CD4-positive, alpha-beta T cell (primary cell): ENCODE measurements around the gene SLC22A14. TPM values are rescaled to one million over a fixed set of nuclear protein-coding genes. Genes with fewer than 3 reads are reported as not detected.

Source experiments
- ATAC-seq: fragments of 200-7000 bp; cut with Tn5 transposase; one replicate; pipeline ENCODE4 v1.10.0; 2022; ENCODE audit warnings: mild to moderate bottlenecking; ENCODE audit not compliant: poor library complexity
- CTCF ChIA-PET: fragments of 350-600 bp; sonication (Branson Sonifier 250); formaldehyde crosslinking; loops from one replicate; lab custom pipeline; 2021; ENCODE audit warnings: antibody characterized with exemption, inconsistent platforms; lab: Charles Lee
- POLR2A ChIA-PET: fragments of 350-600 bp; sonication (Branson Sonifier 250); formaldehyde crosslinking; loops from one replicate; lab custom pipeline; 2021; ENCODE audit warnings: antibody characterized with exemption, inconsistent platforms; lab: Charles Lee
- DNase-seq, 14 experiments: peaks; one replicate each; pipeline ENCODE4 v3.0.0-alpha.2; 2013 to 2020; ENCODE audit warnings: mixed read lengths in 2 of 14
- H3K27ac ChIP-seq, 2 donors: one replicate each; pipeline versions ENCODE4 v1.5.1 to v1.7.0; 2013; ENCODE audit warnings: low read length in 2 of 2, low read depth in 1 of 2, mild to moderate bottlenecking in 1 of 2
- H3K27me3 ChIP-seq, 2 experiments: 1 replicate in 1 of 2; 2 replicates in 1 of 2; pipeline versions ENCODE4 v1.6.1 to v1.7.0; 2013; ENCODE audit warnings: low read length in 2 of 2, control low read depth in 1 of 2, mild to moderate bottlenecking in 1 of 2, moderate library complexity in 1 of 2; ENCODE audit not compliant: insufficient read depth in 2 of 2, control insufficient read depth in 1 of 2
- H3K36me3 ChIP-seq: one replicate; pipeline ENCODE4 v1.6.1; 2013; ENCODE audit warnings: low read length, control low read depth; ENCODE audit not compliant: insufficient read depth
- H3K4me1 ChIP-seq: one replicate; pipeline ENCODE4 v1.6.1; 2013; ENCODE audit warnings: low read length, control low read depth; ENCODE audit not compliant: insufficient read depth
- H3K4me3 ChIP-seq: one replicate; pipeline ENCODE4 v1.5.1; 2013; ENCODE audit warnings: mild to moderate bottlenecking, low read length, moderate library complexity
- H3K9me3 ChIP-seq, 2 experiments: 1 replicate in 1 of 2; 2 replicates in 1 of 2; pipeline versions ENCODE4 v1.6.1 to v1.7.0; 2013; ENCODE audit warnings: low read length in 2 of 2, mild to moderate bottlenecking in 2 of 2, control low read depth in 1 of 2, moderate library complexity in 1 of 2; ENCODE audit not compliant: control insufficient read depth in 1 of 2, insufficient read depth in 1 of 2
- H3K27ac Mint-ChIP-seq: one replicate; pipeline ENCODE4 v1.8.0; 2020; ENCODE audit warnings: mixed read lengths
- H3K27me3 Mint-ChIP-seq: one replicate; pipeline ENCODE4 v1.8.0; 2021; ENCODE audit warnings: mixed read lengths
- H3K36me3 Mint-ChIP-seq: one replicate; pipeline ENCODE4 v1.8.0; 2021; ENCODE audit warnings: low read depth, mixed read lengths
- H3K4me1 Mint-ChIP-seq: one replicate; pipeline ENCODE4 v1.8.0; 2021; ENCODE audit warnings: low read depth, mixed read lengths
- H3K4me3 Mint-ChIP-seq: one replicate; pipeline ENCODE4 v1.8.0; 2020; ENCODE audit warnings: mild to moderate bottlenecking, mixed read lengths
- H3K9me3 Mint-ChIP-seq: one replicate; pipeline ENCODE4 v1.8.0; 2020; ENCODE audit warnings: mixed read lengths
- intact Hi-C, 2 experiments: fragments of 100-400 bp; cut with DNase I in 1 of 2; cut with micrococcal nuclease in 1 of 2; formaldehyde crosslinking; loops; one replicate each; pipeline versions ENCODE4 v1.15.1 to v1.9.0; 2023 to 2025; cut with DNase I, micrococcal nuclease
- total RNA-seq, 174 experiments: library from RNA in 2 of 174; stranded (reverse) in 2 of 174; gene quantifications; one replicate each; pipeline ENCODE4 v1.2.3 and lab custom pipeline; 2021 to 2026
- TF ChIP-seq, protein P1 (sequence below): fragments of 200-600 bp; IDR thresholded peaks from one replicate; pipeline ENCODE4 v1.8.0; 2022; ENCODE audit warnings: antibody characterized with exemption, mild to moderate bottlenecking

The SLC22A14 gene
- total RNA-seq, 2 experiments from 2014 or later: 0.11 TPM; not detected in 1

DNA sequence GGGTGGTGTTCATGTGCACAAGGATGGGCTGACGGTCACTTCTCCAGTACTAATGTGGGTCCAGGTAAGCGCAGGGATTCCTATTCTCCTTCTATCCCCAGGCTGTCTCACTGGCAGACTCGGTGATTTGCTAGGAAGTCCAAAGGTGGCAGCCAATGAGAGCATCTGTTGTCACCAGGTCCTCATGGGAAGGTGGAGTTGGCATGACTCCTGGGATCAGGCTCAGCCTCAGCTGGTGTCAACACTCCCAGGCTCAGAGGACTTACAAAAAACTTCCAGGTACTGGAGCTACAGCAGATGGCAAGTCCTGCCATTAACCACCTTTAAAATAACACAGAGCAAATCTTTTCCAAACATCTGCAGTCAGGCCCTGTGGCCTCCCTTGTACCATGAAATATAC lies 78.3 kb downstream of the SLC22A14 start:
- ChIA-PET CTCF (no interaction called here), POLR2A (no interaction called here)
- no peak overlapping the region for H3K4me3 Mint-ChIP-seq
- no peak overlapping the region for H3K27ac Mint-ChIP-seq
- Histone ChIP-seq H3K27ac (no peak overlapping the region), H3K36me3 (no peaks in the 10 kb centered on the region), H3K4me3 (no peak overlapping the region), H3K9me3 (no peaks in the 10 kb centered on the region), H3K4me1 (peaks cover 6% of the 10 kb centered on the region), H3K27me3 (no peaks in the 10 kb centered on the region)
- TF ChIP-seq, protein P1, sequence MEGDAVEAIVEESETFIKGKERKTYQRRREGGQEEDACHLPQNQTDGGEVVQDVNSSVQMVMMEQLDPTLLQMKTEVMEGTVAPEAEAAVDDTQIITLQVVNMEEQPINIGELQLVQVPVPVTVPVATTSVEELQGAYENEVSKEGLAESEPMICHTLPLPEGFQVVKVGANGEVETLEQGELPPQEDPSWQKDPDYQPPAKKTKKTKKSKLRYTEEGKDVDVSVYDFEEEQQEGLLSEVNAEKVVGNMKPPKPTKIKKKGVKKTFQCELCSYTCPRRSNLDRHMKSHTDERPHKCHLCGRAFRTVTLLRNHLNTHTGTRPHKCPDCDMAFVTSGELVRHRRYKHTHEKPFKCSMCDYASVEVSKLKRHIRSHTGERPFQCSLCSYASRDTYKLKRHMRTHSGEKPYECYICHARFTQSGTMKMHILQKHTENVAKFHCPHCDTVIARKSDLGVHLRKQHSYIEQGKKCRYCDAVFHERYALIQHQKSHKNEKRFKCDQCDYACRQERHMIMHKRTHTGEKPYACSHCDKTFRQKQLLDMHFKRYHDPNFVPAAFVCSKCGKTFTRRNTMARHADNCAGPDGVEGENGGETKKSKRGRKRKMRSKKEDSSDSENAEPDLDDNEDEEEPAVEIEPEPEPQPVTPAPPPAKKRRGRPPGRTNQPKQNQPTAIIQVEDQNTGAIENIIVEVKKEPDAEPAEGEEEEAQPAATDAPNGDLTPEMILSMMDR: no peak
- H3K36me3 Mint-ChIP-seq: no peaks in the 10 kb centered on the region
- DNase-seq (no peak), ATAC-seq (no peak)
- H3K27me3 Mint-ChIP-seq: no peaks in the 10 kb centered on the region
- no peaks in the 10 kb centered on the region for H3K9me3 Mint-ChIP-seq
- peaks cover 8% of the 10 kb centered on the region for H3K4me1 Mint-ChIP-seq
- intact Hi-C loops: no loop called here

DNA sequence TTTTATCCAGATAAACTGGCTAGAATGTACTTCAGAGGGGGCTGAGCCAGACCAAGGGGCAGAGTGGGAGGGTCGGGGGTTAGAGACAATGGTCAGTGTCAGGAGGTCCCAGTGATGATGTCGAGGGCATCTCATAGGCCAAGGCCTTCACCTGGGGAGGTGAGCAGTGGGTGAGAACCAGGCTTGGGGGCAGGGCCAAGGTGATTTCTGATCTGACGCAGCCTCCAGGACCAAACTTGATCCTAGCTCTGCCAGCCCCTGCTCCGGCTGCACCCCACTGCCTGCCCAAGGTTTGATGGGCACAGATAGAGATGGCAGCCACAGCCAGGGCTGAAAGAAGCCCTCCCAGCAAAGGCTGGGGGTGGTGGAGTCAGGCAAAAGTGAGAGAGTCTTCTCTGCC lies 79.4 kb downstream of the SLC22A14 start:
- H3K36me3 ChIP-seq: no peaks in the 10 kb centered on the region
- H3K4me3 ChIP-seq: no peak overlapping the region
- intact Hi-C loops: no loop called here
- H3K27ac Mint-ChIP-seq: no peak overlapping the region
- no peak overlapping the region for H3K4me3 Mint-ChIP-seq
- H3K9me3 ChIP-seq: no peaks in the 10 kb centered on the region
- ChIA-PET POLR2A (no interaction called here), CTCF (interaction anchor here (1.0 kb wide), 1 partner anchor 35 kb away, joined by 3 read pairs; no protein-coding TSS in a partner anchor)
- no peaks in the 10 kb centered on the region for H3K36me3 Mint-ChIP-seq
- no peak overlapping the region for H3K27ac ChIP-seq
- no peak for ATAC-seq
- DNase-seq: no peak
- peaks cover 6% of the 10 kb centered on the region for H3K4me1 ChIP-seq
- H3K4me1 Mint-ChIP-seq: peaks cover 8% of the 10 kb centered on the region
- H3K27me3 ChIP-seq: no peaks in the 10 kb centered on the region
- TF ChIP-seq, protein P1: no peak
- H3K27me3 Mint-ChIP-seq: no peaks in the 10 kb centered on the region
- no peaks in the 10 kb centered on the region for H3K9me3 Mint-ChIP-seq

DNA sequence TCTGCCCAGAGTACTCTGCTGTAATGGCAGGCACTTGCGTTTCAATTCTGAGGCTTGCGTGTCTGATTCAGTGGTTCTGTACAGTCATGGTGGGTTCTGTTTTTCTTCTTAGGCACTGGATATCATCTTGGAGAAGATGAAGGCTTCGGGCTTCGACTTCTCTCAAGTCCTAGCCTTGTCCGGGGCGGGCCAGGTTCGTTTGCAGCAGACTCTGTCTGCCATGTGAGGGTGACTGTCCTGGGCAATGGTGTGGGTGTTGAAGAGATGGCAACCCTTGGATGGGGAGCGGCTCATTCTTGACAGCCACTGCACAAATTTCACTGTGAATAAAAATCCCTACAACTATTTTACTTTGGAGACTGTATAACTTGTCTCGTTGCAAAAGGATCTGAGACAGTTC lies 80.7 kb downstream of the SLC22A14 start:
- H3K36me3 ChIP-seq: no peaks in the 10 kb centered on the region
- ChIA-PET POLR2A (no interaction called here), CTCF (no interaction called here)
- no peak overlapping the region for H3K27ac ChIP-seq
- intact Hi-C loops: no loop called here
- no peak overlapping the region for H3K4me3 ChIP-seq
- ATAC-seq (no peak), DNase-seq (no peak)
- Mint-ChIP-seq H3K27ac (no peak overlapping the region), H3K27me3 (no peaks in the 10 kb centered on the region), H3K4me1 (peaks cover 8% of the 10 kb centered on the region), H3K4me3 (no peak overlapping the region), H3K9me3 (no peaks in the 10 kb centered on the region), H3K36me3 (no peaks in the 10 kb centered on the region)
- TF ChIP-seq, protein P1: no peak
- no peaks in the 10 kb centered on the region for H3K27me3 ChIP-seq
- H3K4me1 ChIP-seq: peaks cover 6% of the 10 kb centered on the region
- no peaks in the 10 kb centered on the region for H3K9me3 ChIP-seq
